ENCODE data around the gene KIF4B.
"Not testable (repeated sequence)": the region's sequence is repeated elsewhere in the genome, so short reads cannot be mapped to it uniquely, and the experiment has no call there.

Gene KIF4B

GRCh38 chr5:154999865-155000264, 13.7 kb upstream of the KIF4B start:
- Histone ChIP-seq H3F3A (ENCODE audit: control insufficient read depth, insufficient read depth) (no peaks in the 10 kb centered on the region), H3K4me2 (ENCODE audit: low read length) (no peak overlapping the region), H3K79me2 (ENCODE audit: control insufficient read depth, low read length) (no peaks in the 10 kb centered on the region), H3K27ac (ENCODE audit: low read depth, low read length) (no peak overlapping the region), H3K4me1 (ENCODE audit: control insufficient read depth, low read length) (no peaks in the 10 kb centered on the region), H3K9me3 (ENCODE audit: control insufficient read depth, insufficient read depth, low read length) (no peaks in the 10 kb centered on the region), H3K36me3 (ENCODE audit: control insufficient read depth, low read length) (no peaks in the 10 kb centered on the region), H3K4me3 (ENCODE audit: low read length) (no peak overlapping the region), H3K9me2 (replicated peaks; ENCODE audit: control insufficient read depth, low read length) (no peaks in the 10 kb centered on the region), H3K27me3 (ENCODE audit: control insufficient read depth, low read length) (peaks cover 5% of the 10 kb centered on the region; the same call in 1 of the 2 replicates), H4K20me1 (ENCODE audit: control insufficient read depth, insufficient read depth, low read depth, low read length) (no peaks in the 10 kb centered on the region)
- TF ChIP-seq EZH2phosphoT487 (IDR thresholded peaks at IDR 0.05; ENCODE audit: borderline replicate concordance, low read length) (no peak), CTCF (IDR thresholded peaks at IDR 0.05; ENCODE audit: low read depth, low read length, poor library complexity, severe bottlenecking) (no peak)

- no peaks in the 10 kb centered on the region for H3K4me1 ChIP-seq (ENCODE audit: control insufficient read depth, low read length)
- H4K20me1 ChIP-seq (ENCODE audit: control insufficient read depth, insufficient read depth, low read depth, low read length): no peaks in the 10 kb centered on the region
- H3K36me3 ChIP-seq (ENCODE audit: control insufficient read depth, low read length): no peaks in the 10 kb centered on the region
- no peaks in the 10 kb centered on the region for H3F3A ChIP-seq (ENCODE audit: control insufficient read depth, insufficient read depth)
- H3K27me3 ChIP-seq (ENCODE audit: control insufficient read depth, low read length): peaks cover 5% of the 10 kb centered on the region; the same call in 1 of the 2 replicates
- no peaks in the 10 kb centered on the region for H3K9me2 ChIP-seq (replicated peaks; ENCODE audit: control insufficient read depth, low read length)
- no peak for TF ChIP-seq EZH2phosphoT487 (IDR thresholded peaks at IDR 0.05; ENCODE audit: borderline replicate concordance, low read length)
- TF ChIP-seq CTCF (IDR thresholded peaks at IDR 0.05; ENCODE audit: low read depth, low read length, poor library complexity, severe bottlenecking): no peak
- no peaks in the 10 kb centered on the region for H3K9me3 ChIP-seq (ENCODE audit: control insufficient read depth, insufficient read depth, low read length)
- H3K4me2 ChIP-seq (ENCODE audit: low read length): no peak overlapping the region
- no peaks in the 10 kb centered on the region for H3K79me2 ChIP-seq (ENCODE audit: control insufficient read depth, low read length)
- no peak overlapping the region for H3K4me3 ChIP-seq (ENCODE audit: low read length)
- no peak overlapping the region for H3K27ac ChIP-seq (ENCODE audit: low read depth, low read length)
Measured at GRCh38 chr5:155001523-155001922, 12.0 kb upstream of the KIF4B start.

GRCh38 chr5:155002722-155003121, 10.8 kb upstream of the KIF4B start:
- not testable (repeated sequence) for H3K9me3 ChIP-seq (ENCODE audit: control insufficient read depth, insufficient read depth, low read length); H3K27me3 ChIP-seq (ENCODE audit: control insufficient read depth, low read length); H4K20me1 ChIP-seq (ENCODE audit: control insufficient read depth, insufficient read depth, low read depth, low read length); H3K4me3 ChIP-seq (ENCODE audit: low read length); H3K27ac ChIP-seq (ENCODE audit: low read depth, low read length); H3K36me3 ChIP-seq (ENCODE audit: control insufficient read depth, low read length); H3K4me1 ChIP-seq (ENCODE audit: control insufficient read depth, low read length); H3K79me2 ChIP-seq (ENCODE audit: control insufficient read depth, low read length); H3K9me2 ChIP-seq (replicated peaks; ENCODE audit: control insufficient read depth, low read length); H3K4me2 ChIP-seq (ENCODE audit: low read length); H3F3A ChIP-seq (ENCODE audit: control insufficient read depth, insufficient read depth)

- TF ChIP-seq CTCF (IDR thresholded peaks at IDR 0.05; ENCODE audit: low read depth, low read length, poor library complexity, severe bottlenecking) (peak; percentile 50), EZH2phosphoT487 (IDR thresholded peaks at IDR 0.05; ENCODE audit: borderline replicate concordance, low read length) (no peak)
- Histone ChIP-seq H3K4me2 (ENCODE audit: low read length) (no peak overlapping the region), H3K27me3 (ENCODE audit: control insufficient read depth, low read length) (no peaks in the 10 kb centered on the region), H3K9me2 (replicated peaks; ENCODE audit: control insufficient read depth, low read length) (no peaks in the 10 kb centered on the region), H3K27ac (ENCODE audit: low read depth, low read length) (no peak overlapping the region), H4K20me1 (ENCODE audit: control insufficient read depth, insufficient read depth, low read depth, low read length) (no peaks in the 10 kb centered on the region), H3F3A (ENCODE audit: control insufficient read depth, insufficient read depth) (no peaks in the 10 kb centered on the region), H3K9me3 (ENCODE audit: control insufficient read depth, insufficient read depth, low read length) (no peaks in the 10 kb centered on the region), H3K79me2 (ENCODE audit: control insufficient read depth, low read length) (no peaks in the 10 kb centered on the region), H3K4me1 (ENCODE audit: control insufficient read depth, low read length) (no peaks in the 10 kb centered on the region), H3K36me3 (ENCODE audit: control insufficient read depth, low read length) (no peaks in the 10 kb centered on the region), H3K4me3 (ENCODE audit: low read length) (no peak overlapping the region)
Measured at GRCh38 chr5:155004138-155004744, 9.3 kb upstream of the KIF4B start.

GRCh38 chr5:155006265-155006664, 7.3 kb upstream of the KIF4B start:
- not testable (repeated sequence) for H3K79me2 ChIP-seq (ENCODE audit: control insufficient read depth, low read length); H3K4me3 ChIP-seq (ENCODE audit: low read length); H3F3A ChIP-seq (ENCODE audit: control insufficient read depth, insufficient read depth); H3K36me3 ChIP-seq (ENCODE audit: control insufficient read depth, low read length); H3K4me1 ChIP-seq (ENCODE audit: control insufficient read depth, low read length); H3K27ac ChIP-seq (ENCODE audit: low read depth, low read length); H3K27me3 ChIP-seq (ENCODE audit: control insufficient read depth, low read length); H4K20me1 ChIP-seq (ENCODE audit: control insufficient read depth, insufficient read depth, low read depth, low read length); H3K9me2 ChIP-seq (replicated peaks; ENCODE audit: control insufficient read depth, low read length); H3K9me3 ChIP-seq (ENCODE audit: control insufficient read depth, insufficient read depth, low read length); H3K4me2 ChIP-seq (ENCODE audit: low read length)
